WTC11 (cell line): ENCODE data around the gene TMIGD1. TPM values are rescaled to one million over a fixed set of nuclear protein-coding genes. Genes with fewer than 3 reads are reported as not detected.

ENCODE experiments used
- ATAC-seq: fragments of 200-7000 bp; cut with Tn5 transposase; 2 replicates; pipeline ENCODE4 v1.10.0; 2021; ENCODE audit warnings: mild to moderate bottlenecking, moderate library complexity
- CTCF ChIA-PET: fragments of 300-600 bp; sonication (Branson Sonifier 250); formaldehyde crosslinking; loops from one replicate; lab custom pipeline; 2021; ENCODE audit warnings: antibody characterized with exemption; lab: Charles Lee
- POLR2A ChIA-PET: fragments of 350-600 bp; sonication (Branson Sonifier 250); formaldehyde crosslinking; loops from one replicate; lab custom pipeline; 2021; ENCODE audit warnings: antibody characterized with exemption; lab: Charles Lee
- DNase-seq: peaks from one replicate; pipeline ENCODE4 v3.0.0; 2021; ENCODE audit warnings: low spot score
- H3K27ac Mint-ChIP-seq: 2 replicates; pipeline ENCODE4 v1.8.0; 2021; ENCODE audit warnings: mixed read lengths
- H3K27me3 Mint-ChIP-seq: 2 replicates; pipeline ENCODE4 v1.8.0; 2021; ENCODE audit warnings: low read depth, mild to moderate bottlenecking, moderate library complexity, mixed read lengths
- H3K36me3 Mint-ChIP-seq: 2 replicates; pipeline ENCODE4 v1.8.0; 2021; ENCODE audit warnings: mixed read lengths
- H3K4me1 Mint-ChIP-seq: 2 replicates; pipeline ENCODE4 v1.8.0; 2022; ENCODE audit warnings: mixed read lengths
- H3K4me3 Mint-ChIP-seq: 2 replicates; pipeline ENCODE4 v1.8.0; 2021; ENCODE audit warnings: mild to moderate bottlenecking, moderate library complexity, mixed read lengths
- H3K9me3 Mint-ChIP-seq: 2 replicates; pipeline ENCODE4 v1.8.0; 2021; ENCODE audit warnings: mixed read lengths
- CREM ChIP-seq: sonication (generic); formaldehyde crosslinking; IDR thresholded peaks from 2 replicates; pipeline ENCODE4 v1.8.1; 2022; ENCODE audit warnings: mild to moderate bottlenecking, missing genetic modification reagents, moderate library complexity
- ELF4 ChIP-seq: sonication (generic); formaldehyde crosslinking; IDR thresholded peaks from 2 replicates; pipeline ENCODE4 v1.8.1; 2022; ENCODE audit warnings: low read depth, mild to moderate bottlenecking, moderate library complexity, missing genetic modification reagents
- ETV6 ChIP-seq: sonication (generic); formaldehyde crosslinking; IDR thresholded peaks from 2 replicates; pipeline ENCODE4 v1.8.1; 2022; ENCODE audit warnings: mild to moderate bottlenecking, missing genetic modification reagents
- FOXJ3 ChIP-seq: sonication (generic); formaldehyde crosslinking; IDR thresholded peaks from 2 replicates; pipeline ENCODE4 v1.9.0; 2021; ENCODE audit warnings: missing genetic modification reagents, mild to moderate bottlenecking, borderline replicate concordance
- FOXP1 ChIP-seq: sonication (generic); formaldehyde crosslinking; IDR thresholded peaks from 2 replicates; pipeline ENCODE4 v1.8.0; 2022; ENCODE audit warnings: missing genetic modification reagents, mild to moderate bottlenecking, moderate library complexity, borderline replicate concordance
- GABPB1 ChIP-seq: sonication (generic); formaldehyde crosslinking; IDR thresholded peaks from 2 replicates; pipeline ENCODE4 v1.8.1; 2023; ENCODE audit warnings: mild to moderate bottlenecking, missing genetic modification reagents
- GRHL2 ChIP-seq: fragments of 250-450 bp; sonication (Bioruptor Pico); IDR thresholded peaks from 2 replicates; pipeline ENCODE4 v1.8.0; 2022; ENCODE audit warnings: mild to moderate bottlenecking, moderate library complexity; ENCODE audit not compliant: insufficient replicate concordance, severe bottlenecking
- HMGA2 ChIP-seq: fragments of 250-450 bp; sonication (Bioruptor Pico); IDR thresholded peaks from 2 replicates; pipeline ENCODE4 v1.4.0; 2021; ENCODE audit warnings: mild to moderate bottlenecking, moderate library complexity
- JAZF1 ChIP-seq: fragments of 250-450 bp; sonication (Bioruptor Pico); IDR thresholded peaks from 2 replicates; pipeline ENCODE4 v1.9.0; 2021; ENCODE audit warnings: moderate library complexity, mild to moderate bottlenecking, inconsistent platforms
- KAT7 ChIP-seq: sonication (generic); formaldehyde crosslinking; IDR thresholded peaks from 2 replicates; pipeline ENCODE4 v1.8.1; 2023; ENCODE audit warnings: missing genetic modification reagents, mild to moderate bottlenecking, borderline replicate concordance
- NFATC4 ChIP-seq: fragments of 250-450 bp; sonication (Bioruptor Pico); IDR thresholded peaks from 2 replicates; pipeline ENCODE4 v1.9.0; 2021; ENCODE audit warnings: mild to moderate bottlenecking
- NFE2L1 ChIP-seq: sonication (generic); formaldehyde crosslinking; IDR thresholded peaks from 2 replicates; pipeline ENCODE4 v1.8.1; 2023; ENCODE audit warnings: missing genetic modification reagents
- NR3C1 ChIP-seq: sonication (generic); formaldehyde crosslinking; conservative IDR thresholded peaks from 2 replicates; pipeline ENCODE4 v1.8.1; 2023; ENCODE audit warnings: low read depth, mild to moderate bottlenecking, missing genetic modification reagents
- OVOL2 ChIP-seq: fragments of 250-450 bp; sonication (Bioruptor Pico); IDR thresholded peaks from 2 replicates; pipeline ENCODE4 v1.9.0; 2021; ENCODE audit warnings: mild to moderate bottlenecking, borderline replicate concordance
- SP1 ChIP-seq: sonication (generic); formaldehyde crosslinking; conservative IDR thresholded peaks from 2 replicates; pipeline ENCODE4 v1.8.1; 2022; ENCODE audit warnings: missing genetic modification reagents
- ZBTB21 ChIP-seq: sonication (generic); formaldehyde crosslinking; IDR thresholded peaks from 2 replicates; pipeline ENCODE4 v1.8.1; 2023; ENCODE audit warnings: mild to moderate bottlenecking, missing genetic modification reagents, borderline replicate concordance
- ZNF263 ChIP-seq: sonication (generic); formaldehyde crosslinking; IDR thresholded peaks from 2 replicates; pipeline ENCODE4 v1.8.1; 2022; ENCODE audit warnings: low read depth, mild to moderate bottlenecking, moderate library complexity, missing genetic modification reagents
- ZNF423 ChIP-seq: fragments of 250-450 bp; sonication (Bioruptor Pico); IDR thresholded peaks from 2 replicates; pipeline ENCODE4 v2.1.2; 2022; ENCODE audit warnings: mild to moderate bottlenecking, moderate library complexity
- total RNA-seq: library from RNA; stranded (reverse); gene quantifications from 3 replicates; pipeline ENCODE4 v1.2.3, GENCODE V29; 2021
- TF ChIP-seq, protein P1 (sequence below): sonication (generic); formaldehyde crosslinking; conservative IDR thresholded peaks from 2 replicates; pipeline ENCODE4 v1.8.1; 2022; ENCODE audit warnings: mild to moderate bottlenecking, missing genetic modification reagents
- TF ChIP-seq, protein P2 (sequence below): sonication (generic); formaldehyde crosslinking; IDR thresholded peaks from 2 replicates; pipeline ENCODE4 v1.8.0; 2022; ENCODE audit warnings: mild to moderate bottlenecking, missing genetic modification reagents
- TF ChIP-seq, protein P3 (sequence below): sonication (generic); formaldehyde crosslinking; IDR thresholded peaks from 2 replicates; pipeline ENCODE4 v1.8.1; 2023; ENCODE audit warnings: mild to moderate bottlenecking, moderate library complexity, missing genetic modification reagents
- TF ChIP-seq, protein P4 (sequence below): sonication (generic); formaldehyde crosslinking; IDR thresholded peaks from 2 replicates; pipeline ENCODE4 v1.8.1; 2022; ENCODE audit warnings: mild to moderate bottlenecking, moderate library complexity, missing genetic modification reagents
- TF ChIP-seq, protein P5 (sequence below): fragments of 250-450 bp; sonication (Bioruptor Pico); IDR thresholded peaks from 2 replicates; pipeline ENCODE4 v1.8.0; 2021; ENCODE audit warnings: mild to moderate bottlenecking
- TF ChIP-seq, protein P6 (sequence below): sonication (generic); formaldehyde crosslinking; IDR thresholded peaks from 2 replicates; pipeline ENCODE4 v1.8.1; 2023; ENCODE audit warnings: mild to moderate bottlenecking, missing genetic modification reagents

TMIGD1 gene
- total RNA-seq, 1 experiment from 2014 or later = not detected

DNA sequence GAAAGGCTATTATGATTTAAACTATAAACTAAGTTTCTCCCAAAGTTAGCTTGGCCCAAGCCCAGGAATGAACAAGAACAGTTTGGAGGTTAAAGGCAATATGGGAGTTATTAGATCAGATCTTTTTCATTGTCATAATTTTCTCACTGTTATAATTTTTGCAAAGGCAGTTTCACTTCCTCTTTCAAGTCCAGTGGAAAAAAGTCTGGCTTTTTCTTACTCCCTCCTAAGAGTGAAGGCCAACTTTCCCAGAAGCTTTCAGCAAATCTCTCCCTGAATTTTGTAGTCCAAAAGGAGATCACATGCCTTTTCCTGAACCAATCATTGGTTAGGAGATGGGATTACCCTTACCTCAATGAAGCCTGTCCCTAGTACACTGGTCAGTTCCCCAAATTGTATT is 33.0 kb downstream of the TMIGD1 start:
- TF ChIP-seq ZNF423 (CRISPR knock-in tag) (no peak), SP1 (CRISPR knock-in tag) (no peak), NR3C1 (CRISPR knock-in tag) (no peak), FOXJ3 (CRISPR knock-in tag) (no peak), ETV6 (CRISPR knock-in tag) (no peak), KAT7 (CRISPR knock-in tag) (no peak), GABPB1 (CRISPR knock-in tag) (no peak), OVOL2 (CRISPR knock-in tag) (no peak), HMGA2 (CRISPR knock-in tag) (no peak), GRHL2 (no peak), NFE2L1 (CRISPR knock-in tag) (no peak)
- ChIA-PET CTCF (no interaction called here), POLR2A (interaction anchor here (0.6 kb wide), 1 partner anchor 508 kb away, joined by 10 read pairs; no protein-coding TSS in a partner anchor)
- ATAC-seq = no peak
- DNase-seq = no peak
- Mint-ChIP-seq H3K9me3 (peaks cover 13% of the 10 kb centered on the region; the same call in 1 of the 2 replicates), H3K36me3 (no peaks in the 10 kb centered on the region), H3K27me3 (no peaks in the 10 kb centered on the region), H3K4me1 (no peaks in the 10 kb centered on the region), H3K27ac (no peak overlapping the region), H3K4me3 (no peak overlapping the region)

DNA sequence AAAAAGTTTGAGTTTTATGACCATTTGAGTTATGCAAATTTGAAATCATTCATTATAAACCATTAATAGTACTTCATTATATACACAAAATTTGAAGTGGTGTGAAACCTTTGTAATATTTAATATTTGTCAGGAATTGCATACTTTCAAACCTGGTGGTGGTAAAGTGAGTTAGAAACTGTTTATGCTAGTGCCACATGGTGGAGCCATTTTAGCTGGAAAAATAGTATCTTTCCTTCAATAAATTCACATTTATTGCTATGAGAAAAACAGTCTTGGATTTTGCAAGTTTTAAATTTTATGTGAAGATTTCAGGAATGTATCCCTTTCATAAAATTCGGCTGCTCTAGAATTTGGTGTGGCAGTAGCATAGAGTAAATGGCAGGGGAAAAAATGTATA is 34.9 kb downstream of the TMIGD1 start:
- CTCF ChIA-PET = interaction anchor here (0.6 kb wide), 1 partner anchor 171 kb away, joined by 3 read pairs; no protein-coding TSS in a partner anchor
- no peak overlapping the region for H3K27ac Mint-ChIP-seq
- no peak for ATAC-seq

More for the DNA sequence above, 34.9 kb downstream of the TMIGD1 start:
- POLR2A ChIA-PET = no interaction called here
- no peak for DNase-seq
- H3K27me3 Mint-ChIP-seq = no peaks in the 10 kb centered on the region
- peaks cover 13% of the 10 kb centered on the region; the same call in 1 of the 2 replicates for H3K9me3 Mint-ChIP-seq
- no peaks in the 10 kb centered on the region for H3K36me3 Mint-ChIP-seq
- no peaks in the 10 kb centered on the region for H3K4me1 Mint-ChIP-seq
- TF ChIP-seq ZNF263 (CRISPR knock-in tag) (no peak), JAZF1 (no peak), NFATC4 (CRISPR knock-in tag) (no peak), FOXP1 (CRISPR knock-in tag) (no peak), ELF4 (no peak), CREM (CRISPR knock-in tag) (no peak), ZBTB21 (CRISPR knock-in tag) (no peak)
- TF ChIP-seq, protein P1, sequence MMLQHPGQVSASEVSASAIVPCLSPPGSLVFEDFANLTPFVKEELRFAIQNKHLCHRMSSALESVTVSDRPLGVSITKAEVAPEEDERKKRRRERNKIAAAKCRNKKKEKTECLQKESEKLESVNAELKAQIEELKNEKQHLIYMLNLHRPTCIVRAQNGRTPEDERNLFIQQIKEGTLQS = no peak
- TF ChIP-seq, protein P2, sequence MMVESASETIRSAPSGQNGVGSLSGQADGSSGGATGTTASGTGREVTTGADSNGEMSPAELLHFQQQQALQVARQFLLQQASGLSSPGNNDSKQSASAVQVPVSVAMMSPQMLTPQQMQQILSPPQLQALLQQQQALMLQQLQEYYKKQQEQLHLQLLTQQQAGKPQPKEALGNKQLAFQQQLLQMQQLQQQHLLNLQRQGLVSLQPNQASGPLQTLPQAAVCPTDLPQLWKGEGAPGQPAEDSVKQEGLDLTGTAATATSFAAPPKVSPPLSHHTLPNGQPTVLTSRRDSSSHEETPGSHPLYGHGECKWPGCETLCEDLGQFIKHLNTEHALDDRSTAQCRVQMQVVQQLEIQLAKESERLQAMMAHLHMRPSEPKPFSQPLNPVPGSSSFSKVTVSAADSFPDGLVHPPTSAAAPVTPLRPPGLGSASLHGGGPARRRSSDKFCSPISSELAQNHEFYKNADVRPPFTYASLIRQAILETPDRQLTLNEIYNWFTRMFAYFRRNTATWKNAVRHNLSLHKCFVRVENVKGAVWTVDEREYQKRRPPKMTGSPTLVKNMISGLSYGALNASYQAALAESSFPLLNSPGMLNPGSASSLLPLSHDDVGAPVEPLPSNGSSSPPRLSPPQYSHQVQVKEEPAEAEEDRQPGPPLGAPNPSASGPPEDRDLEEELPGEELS (CRISPR knock-in tag) = no peak
- TF ChIP-seq, protein P3, sequence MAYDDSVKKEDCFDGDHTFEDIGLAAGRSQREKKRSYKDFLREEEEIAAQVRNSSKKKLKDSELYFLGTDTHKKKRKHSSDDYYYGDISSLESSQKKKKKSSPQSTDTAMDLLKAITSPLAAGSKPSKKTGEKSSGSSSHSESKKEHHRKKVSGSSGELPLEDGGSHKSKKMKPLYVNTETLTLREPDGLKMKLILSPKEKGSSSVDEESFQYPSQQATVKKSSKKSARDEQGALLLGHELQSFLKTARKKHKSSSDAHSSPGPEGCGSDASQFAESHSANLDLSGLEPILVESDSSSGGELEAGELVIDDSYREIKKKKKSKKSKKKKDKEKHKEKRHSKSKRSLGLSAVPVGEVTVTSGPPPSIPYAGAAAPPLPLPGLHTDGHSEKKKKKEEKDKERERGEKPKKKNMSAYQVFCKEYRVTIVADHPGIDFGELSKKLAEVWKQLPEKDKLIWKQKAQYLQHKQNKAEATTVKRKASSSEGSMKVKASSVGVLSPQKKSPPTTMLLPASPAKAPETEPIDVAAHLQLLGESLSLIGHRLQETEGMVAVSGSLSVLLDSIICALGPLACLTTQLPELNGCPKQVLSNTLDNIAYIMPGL (CRISPR knock-in tag) = no peak
- TF ChIP-seq, protein P4, sequence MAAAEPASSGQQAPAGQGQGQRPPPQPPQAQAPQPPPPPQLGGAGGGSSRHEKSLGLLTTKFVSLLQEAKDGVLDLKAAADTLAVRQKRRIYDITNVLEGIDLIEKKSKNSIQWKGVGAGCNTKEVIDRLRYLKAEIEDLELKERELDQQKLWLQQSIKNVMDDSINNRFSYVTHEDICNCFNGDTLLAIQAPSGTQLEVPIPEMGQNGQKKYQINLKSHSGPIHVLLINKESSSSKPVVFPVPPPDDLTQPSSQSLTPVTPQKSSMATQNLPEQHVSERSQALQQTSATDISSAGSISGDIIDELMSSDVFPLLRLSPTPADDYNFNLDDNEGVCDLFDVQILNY (CRISPR knock-in tag) = no peak
- TF ChIP-seq, protein P5, sequence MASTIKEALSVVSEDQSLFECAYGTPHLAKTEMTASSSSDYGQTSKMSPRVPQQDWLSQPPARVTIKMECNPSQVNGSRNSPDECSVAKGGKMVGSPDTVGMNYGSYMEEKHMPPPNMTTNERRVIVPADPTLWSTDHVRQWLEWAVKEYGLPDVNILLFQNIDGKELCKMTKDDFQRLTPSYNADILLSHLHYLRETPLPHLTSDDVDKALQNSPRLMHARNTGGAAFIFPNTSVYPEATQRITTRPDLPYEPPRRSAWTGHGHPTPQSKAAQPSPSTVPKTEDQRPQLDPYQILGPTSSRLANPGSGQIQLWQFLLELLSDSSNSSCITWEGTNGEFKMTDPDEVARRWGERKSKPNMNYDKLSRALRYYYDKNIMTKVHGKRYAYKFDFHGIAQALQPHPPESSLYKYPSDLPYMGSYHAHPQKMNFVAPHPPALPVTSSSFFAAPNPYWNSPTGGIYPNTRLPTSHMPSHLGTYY = no peak
- TF ChIP-seq, protein P6, sequence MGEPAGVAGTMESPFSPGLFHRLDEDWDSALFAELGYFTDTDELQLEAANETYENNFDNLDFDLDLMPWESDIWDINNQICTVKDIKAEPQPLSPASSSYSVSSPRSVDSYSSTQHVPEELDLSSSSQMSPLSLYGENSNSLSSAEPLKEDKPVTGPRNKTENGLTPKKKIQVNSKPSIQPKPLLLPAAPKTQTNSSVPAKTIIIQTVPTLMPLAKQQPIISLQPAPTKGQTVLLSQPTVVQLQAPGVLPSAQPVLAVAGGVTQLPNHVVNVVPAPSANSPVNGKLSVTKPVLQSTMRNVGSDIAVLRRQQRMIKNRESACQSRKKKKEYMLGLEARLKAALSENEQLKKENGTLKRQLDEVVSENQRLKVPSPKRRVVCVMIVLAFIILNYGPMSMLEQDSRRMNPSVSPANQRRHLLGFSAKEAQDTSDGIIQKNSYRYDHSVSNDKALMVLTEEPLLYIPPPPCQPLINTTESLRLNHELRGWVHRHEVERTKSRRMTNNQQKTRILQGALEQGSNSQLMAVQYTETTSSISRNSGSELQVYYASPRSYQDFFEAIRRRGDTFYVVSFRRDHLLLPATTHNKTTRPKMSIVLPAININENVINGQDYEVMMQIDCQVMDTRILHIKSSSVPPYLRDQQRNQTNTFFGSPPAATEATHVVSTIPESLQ (CRISPR knock-in tag) = no peak
- H3K4me3 Mint-ChIP-seq = no peak overlapping the region
